ENCODE results near the gene USP47.

DNA sequence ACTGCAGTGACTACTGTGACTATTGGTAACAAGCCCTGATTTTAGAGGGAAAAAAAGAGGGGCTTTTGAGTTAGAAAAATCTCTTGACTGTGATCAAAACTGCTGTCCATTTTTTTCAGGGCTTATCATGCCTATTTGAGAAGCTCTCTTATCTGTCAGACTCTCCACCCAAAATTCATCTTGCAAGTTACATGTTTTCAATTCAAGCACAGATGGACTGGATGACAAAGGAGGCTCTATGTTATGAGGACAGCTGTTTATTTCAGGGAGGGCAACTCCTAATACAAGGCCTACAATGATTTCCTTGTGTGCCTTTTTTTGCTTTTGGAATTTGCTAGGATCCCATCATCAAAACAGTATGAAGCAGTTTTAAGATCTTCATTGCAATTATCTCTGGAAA is 35.2 kb upstream of the USP47 start:
- TF ChIP-seq FOXJ3 (CRISPR knock-in tag; IDR thresholded peaks at IDR 0.05; ENCODE audit: borderline replicate concordance): no peak
- no peak for TF ChIP-seq ZNF225 (CRISPR knock-in tag; IDR thresholded peaks at IDR 0.05)
- TF ChIP-seq ZBTB8A (CRISPR knock-in tag; IDR thresholded peaks at IDR 0.05; ENCODE audit: borderline replicate concordance, low read depth): no peak
- no peak for TF ChIP-seq MXI1 (IDR thresholded peaks at IDR 0.05; ENCODE audit: borderline replicate concordance, low read depth, low read length)
- no peak for TF ChIP-seq MYNN (CRISPR knock-in tag; IDR thresholded peaks at IDR 0.05; ENCODE audit: low read depth)
- TF ChIP-seq, protein P1, sequence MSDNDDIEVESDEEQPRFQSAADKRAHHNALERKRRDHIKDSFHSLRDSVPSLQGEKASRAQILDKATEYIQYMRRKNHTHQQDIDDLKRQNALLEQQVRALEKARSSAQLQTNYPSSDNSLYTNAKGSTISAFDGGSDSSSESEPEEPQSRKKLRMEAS (IDR thresholded peaks at IDR 0.05): no peak
